Lower leg skin (tissue), 3 donors: ENCODE results near the gene HNRNPAB.

Experiments used
- POLR2A ChIP-seq, 2 donors: fragments of 450-650 bp; IDR thresholded peaks; one replicate each; pipeline ENCODE4 v1.6.1; 2016 to 2017; ENCODE audit warnings: antibody characterized with exemption in 2 of 2, mild to moderate bottlenecking in 1 of 2, moderate library complexity in 1 of 2
- TF ChIP-seq, protein P1 (sequence below), 3 donors: fragments of 450-650 bp; IDR thresholded peaks; one replicate each; pipeline ENCODE4 v1.5.1; 2016; ENCODE audit warnings: antibody characterized with exemption in 3 of 3, mild to moderate bottlenecking in 3 of 3, moderate library complexity in 2 of 3

DNA sequence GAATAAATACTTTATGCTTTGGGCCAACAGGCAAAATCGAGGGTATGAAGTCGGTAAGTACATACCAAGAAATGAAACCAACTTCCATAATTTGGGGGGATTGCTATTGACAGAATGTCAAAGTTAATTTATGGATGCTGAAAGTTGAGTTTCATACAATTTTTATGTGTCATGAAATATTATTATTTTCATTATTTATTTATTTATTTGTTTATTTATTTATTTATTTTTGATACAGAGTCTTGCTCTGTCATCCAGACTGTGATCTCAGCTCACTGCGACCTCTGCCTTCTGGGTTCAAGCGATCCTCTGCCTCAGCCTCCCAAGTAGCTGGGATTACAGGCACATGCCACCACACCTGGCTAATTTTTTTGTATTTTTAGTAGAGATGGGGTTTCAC is 12.7 kb upstream of the HNRNPAB start:
- TF ChIP-seq POLR2A (IDR thresholded peaks at IDR 0.05), result no peak
- TF ChIP-seq, protein P1, sequence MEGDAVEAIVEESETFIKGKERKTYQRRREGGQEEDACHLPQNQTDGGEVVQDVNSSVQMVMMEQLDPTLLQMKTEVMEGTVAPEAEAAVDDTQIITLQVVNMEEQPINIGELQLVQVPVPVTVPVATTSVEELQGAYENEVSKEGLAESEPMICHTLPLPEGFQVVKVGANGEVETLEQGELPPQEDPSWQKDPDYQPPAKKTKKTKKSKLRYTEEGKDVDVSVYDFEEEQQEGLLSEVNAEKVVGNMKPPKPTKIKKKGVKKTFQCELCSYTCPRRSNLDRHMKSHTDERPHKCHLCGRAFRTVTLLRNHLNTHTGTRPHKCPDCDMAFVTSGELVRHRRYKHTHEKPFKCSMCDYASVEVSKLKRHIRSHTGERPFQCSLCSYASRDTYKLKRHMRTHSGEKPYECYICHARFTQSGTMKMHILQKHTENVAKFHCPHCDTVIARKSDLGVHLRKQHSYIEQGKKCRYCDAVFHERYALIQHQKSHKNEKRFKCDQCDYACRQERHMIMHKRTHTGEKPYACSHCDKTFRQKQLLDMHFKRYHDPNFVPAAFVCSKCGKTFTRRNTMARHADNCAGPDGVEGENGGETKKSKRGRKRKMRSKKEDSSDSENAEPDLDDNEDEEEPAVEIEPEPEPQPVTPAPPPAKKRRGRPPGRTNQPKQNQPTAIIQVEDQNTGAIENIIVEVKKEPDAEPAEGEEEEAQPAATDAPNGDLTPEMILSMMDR (IDR thresholded peaks at IDR 0.05), result no peak
